Fibroblast of mammary gland (primary cell): ENCODE data around the gene WNT11.
"Not testable (repeated sequence)": the region's sequence is repeated elsewhere in the genome, so short reads cannot be mapped to it uniquely, and the experiment has no call there.

ENCODE experiments used
- DNase-seq: peaks from one replicate; pipeline ENCODE4 v3.0.0-alpha.2; 2010; ENCODE audit warnings: low read depth
- H3K4me3 ChIP-seq: 2 replicates; pipeline ENCODE4 v1.5.1; 2011; ENCODE audit warnings: low read depth, mild to moderate bottlenecking, low read length, moderate library complexity; ENCODE audit not compliant: control insufficient read depth
- CTCF ChIP-seq: conservative IDR thresholded peaks from 2 replicates; pipeline ENCODE4 v1.5.1; 2011; ENCODE audit warnings: low read depth, low read length, inconsistent platforms; ENCODE audit not compliant: control insufficient read depth, insufficient read depth

The WNT11 gene

GRCh38 chr11:76203131-76203925 lies 3.0 kb downstream of the WNT11 start:
- DNase-seq: no peak
- no peak for TF ChIP-seq CTCF
- no peak overlapping the region for H3K4me3 ChIP-seq

GRCh38 chr11:76201672-76202412 lies 4.5 kb downstream of the WNT11 start:
- no peak overlapping the region for H3K4me3 ChIP-seq
- TF ChIP-seq CTCF: no peak

GRCh38 chr11:76201056-76201455 lies 5.2 kb downstream of the WNT11 start:
- no peak for TF ChIP-seq CTCF
- H3K4me3 ChIP-seq: no peak overlapping the region
- DNase-seq: no peak

More at GRCh38 chr11:76201672-76202412, 4.5 kb downstream of the WNT11 start:
- DNase-seq: no peak

DNA sequence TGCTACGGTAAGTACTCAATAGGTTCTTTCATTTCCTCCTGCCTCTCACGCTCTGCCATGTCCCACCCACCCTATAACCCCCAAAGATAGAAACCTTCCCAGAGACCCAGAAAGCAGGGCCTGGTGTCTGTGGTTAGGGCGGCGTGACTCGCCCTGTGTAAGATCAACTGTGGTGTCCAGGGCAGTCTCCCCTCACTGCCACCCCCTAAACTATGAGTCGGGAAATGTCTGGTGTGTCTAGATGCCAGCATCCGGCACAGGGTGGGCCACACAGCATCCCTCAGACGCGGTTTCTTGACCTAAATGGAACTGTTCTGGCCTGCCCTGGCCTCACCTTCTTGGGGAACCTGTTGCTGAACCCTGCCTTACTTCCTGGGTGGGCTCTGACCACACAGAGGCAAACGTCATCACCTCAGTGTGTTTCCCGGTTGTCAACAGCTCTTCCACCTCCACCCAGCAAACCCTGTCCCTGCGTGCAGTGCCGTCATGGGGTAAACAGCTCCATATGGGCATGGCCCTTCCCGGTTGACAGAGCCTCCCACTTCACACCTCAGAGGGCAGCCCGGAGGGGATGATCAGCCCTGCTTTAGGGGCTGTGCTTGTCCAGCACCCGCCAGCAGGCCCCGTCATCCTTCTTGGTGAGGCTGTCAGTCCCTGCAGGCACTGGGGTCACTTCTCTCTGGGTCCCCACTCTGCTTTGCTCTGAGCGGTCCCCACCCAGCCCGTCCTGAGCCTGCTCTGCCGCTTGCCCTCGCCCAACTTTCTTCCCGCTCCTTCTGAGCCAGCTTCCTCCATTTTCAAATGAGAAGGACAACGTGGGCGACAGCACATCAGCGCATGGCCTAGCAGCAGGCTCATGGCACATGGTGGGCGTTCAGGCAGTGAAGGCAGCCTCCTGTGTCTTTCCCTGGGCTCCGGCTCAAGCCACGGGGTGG lies 6.0 kb downstream of the WNT11 start:
- TF ChIP-seq CTCF: no peak
- H3K4me3 ChIP-seq: no peak overlapping the region
- no peak for DNase-seq

GRCh38 chr11:76198691-76199090 lies 7.6 kb downstream of the WNT11 start:
- not testable (repeated sequence) for DNase-seq, H3K4me3 ChIP-seq

DNA sequence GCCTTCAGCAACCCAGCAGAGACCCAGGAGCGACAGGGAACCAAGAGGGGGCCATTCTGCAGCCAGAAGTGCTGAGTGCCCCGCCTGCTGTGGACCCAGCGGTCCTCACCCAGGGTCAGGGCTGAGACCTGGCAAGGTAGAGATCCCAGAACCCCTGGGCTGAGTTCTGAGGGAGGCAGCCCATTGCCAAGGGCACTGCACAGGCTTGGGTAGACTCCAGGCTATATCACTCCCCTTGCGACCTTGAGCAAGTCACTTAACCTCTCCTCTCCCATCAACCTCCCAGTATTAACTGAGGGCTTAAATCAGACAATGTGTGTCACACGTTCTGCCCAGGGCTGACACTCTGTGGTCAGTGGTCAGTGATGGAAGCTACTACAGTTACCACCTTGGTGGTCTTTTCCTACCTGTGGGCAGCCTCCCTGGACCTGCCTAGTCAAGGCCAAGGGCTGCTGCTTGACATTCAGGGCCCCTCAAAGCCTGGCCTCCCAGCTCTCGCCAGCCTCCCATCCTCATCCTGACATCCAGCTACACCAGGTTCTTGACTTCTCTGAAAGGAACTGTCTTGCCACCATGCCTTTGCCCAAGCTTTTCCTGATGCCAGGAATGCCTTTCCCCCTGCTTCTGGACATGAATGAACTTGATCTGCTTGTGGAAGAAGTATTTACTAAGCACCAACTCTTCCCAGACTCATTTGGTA lies 8.2 kb downstream of the WNT11 start:
- no peak overlapping the region for H3K4me3 ChIP-seq
- DNase-seq: no peak
- TF ChIP-seq CTCF: no peak
